ENCODE measurements around the gene CCDC187. TPM values are rescaled to one million over a fixed set of nuclear protein-coding genes. Genes with fewer than 3 reads are reported as not detected.
A peak's percentile ranks its signal among the peaks of the same experiment; 100 is the strongest.

CCDC187 gene
- total and polyA plus RNA-seq, 2 of the 8 experiments (the other 6 are each of a cell fraction or from before 2014, with no cell fraction given) = 0.02 TPM; not detected in 1

- no peak overlapping the region for H4K91ac ChIP-seq (replicated peaks; ENCODE audit: insufficient read length, low read length)
- WGBS, 2 experiments (ENCODE audit: extremely low coverage in 1 of 2, insufficient coverage in 1 of 2, insufficient read length in 1 of 2, insufficient replicate concordance in 2 of 2, low coverage in 1 of 2, low lambda C conversion rate in 2 of 2, missing lambda C conversion rate in 1 of 2) = 57% methylated on average over 13 of the region's 13 CpGs; no CpG with 5 or more reads in 1 of the 2 experiments
- TF ChIP-seq SUZ12 (IDR thresholded peaks at IDR 0.05; ENCODE audit: low read length) (peak; percentile 74; the same call in 1 of the 2 replicates), FOSL1 (IDR thresholded peaks at IDR 0.05; ENCODE audit: insufficient read depth, low read depth, low read length) (no peak), TAF7 (optimal IDR thresholded peaks at IDR 0.05; ENCODE audit: borderline replicate concordance, low read depth, low read length) (no peak), YY1 (IDR thresholded peaks at IDR 0.05; ENCODE audit: low read depth, low read length) (no peak), SAP30 (IDR thresholded peaks at IDR 0.05; ENCODE audit: insufficient read depth, insufficient replicate concordance, low read length) (no peak), GABPA (IDR thresholded peaks at IDR 0.05; ENCODE audit: borderline replicate concordance, insufficient read depth, low read length) (no peak), GTF2F1 (IDR thresholded peaks at IDR 0.05; ENCODE audit: borderline replicate concordance, low read depth, low read length) (no peak), RXRA (IDR thresholded peaks at IDR 0.05; ENCODE audit: insufficient read depth, low read depth, low read length) (no peak), JUN (IDR thresholded peaks at IDR 0.05; ENCODE audit: low read depth, low read length) (no peak), ASH2L (IDR thresholded peaks at IDR 0.05; ENCODE audit: low read length) (no peak), POLR2A (IDR thresholded peaks at IDR 0.05; ENCODE audit: control extremely low read depth in 1 of 2, low read depth in 2 of 2, low read length in 2 of 2) (no peak), EZH2 (IDR thresholded peaks at IDR 0.05; ENCODE audit: low read depth, low read length, severe bottlenecking) (peak; percentile 60), NRF1 (IDR thresholded peaks at IDR 0.05; ENCODE audit: low read depth, low read length) (no peak)
- H3K4me3 ChIP-seq (ENCODE audit: extremely low read depth in 1 of 4, insufficient read depth in 2 of 4, low read depth in 3 of 4, low read length in 4 of 4) = no peak overlapping the region
- no peak overlapping the region for H3K4ac ChIP-seq (replicated peaks; ENCODE audit: insufficient read length, low read depth, low read length)
- H3K23ac ChIP-seq (ENCODE audit: insufficient read length) = no peak overlapping the region
- H3K79me1 ChIP-seq (ENCODE audit: low read depth, low read length) = 0 out of 2 replicates have a peak, but pooled peaks cover 4% of the 10 kb centered on the region
- no peak overlapping the region for H3K4me2 ChIP-seq (ENCODE audit: insufficient read depth in 1 of 2, low read depth in 2 of 2, low read length in 2 of 2)
- ChIA-PET POLR2A (ENCODE audit: partially characterized antibody) (interaction anchor here (0.9 to 1.4 kb wide), 3 partner anchors 12 to 16 kb away, joined by 3 to 4 read pairs (median 4); no protein-coding TSS in a partner anchor), CTCF (ENCODE audit: partially characterized antibody) (interaction anchor here (0.7 to 4.3 kb wide), 4 partner anchors 10 to 31 kb away, joined by 3 to 18 read pairs (median 4); no protein-coding TSS in a partner anchor)
- H2BK20ac ChIP-seq (ENCODE audit: low read length) = no peak overlapping the region
- H2AFZ ChIP-seq (ENCODE audit: low read length) = no peak overlapping the region
- H3K14ac ChIP-seq (ENCODE audit: insufficient read length) = no peak overlapping the region
- H2BK12ac ChIP-seq (ENCODE audit: low read depth, low read length) = no peak overlapping the region
- H3K27me3 ChIP-seq (replicated peaks in 1 of 4; ENCODE audit: control insufficient read depth in 3 of 4, extremely low read depth in 1 of 4, insufficient read depth in 3 of 4, low read length in 3 of 4) = peaks cover 86 to 99% (median 97%) of the 10 kb centered on the region in 4 experiments
- peaks cover 0 to 17% (median 0%) of the 10 kb centered on the region in 4 experiments; a peak in 1 of 8 replicates for H3K36me3 ChIP-seq (ENCODE audit: control insufficient read depth in 2 of 4, insufficient read depth in 4 of 4, low read length in 3 of 4)
- H4K5ac ChIP-seq (ENCODE audit: insufficient read length, low read depth, low read length) = no peak overlapping the region
- H2BK5ac ChIP-seq (ENCODE audit: low read depth, low read length) = no peak overlapping the region
- FAIRE-seq (no peak), DNase-seq (ENCODE audit: low read depth in 1 of 2, low spot score in 2 of 2) (no peak)
- H3K18ac ChIP-seq (ENCODE audit: extremely low read depth, low read length) = no peak overlapping the region
- H3K27ac ChIP-seq (ENCODE audit: low read depth, low read length) = no peak overlapping the region
- peaks cover 12% of the 10 kb centered on the region; the same call in 1 of the 2 replicates for H3K23me2 ChIP-seq (ENCODE audit: low read depth, low read length)
- no peak overlapping the region for H3K9ac ChIP-seq (replicated peaks in 1 of 4; ENCODE audit: extremely low read depth in 1 of 4, low read depth in 3 of 4, low read length in 3 of 4)
- H4K20me1 ChIP-seq (replicated peaks in 1 of 2; ENCODE audit: control insufficient read depth in 1 of 2, insufficient read depth in 2 of 2, low read length in 2 of 2) = peaks cover 27 to 45% of the 10 kb centered on the region in 2 experiments
- H3K56ac ChIP-seq (replicated peaks; ENCODE audit: insufficient read length, low read depth, low read length) = no peak overlapping the region
- H3K4me1 ChIP-seq (replicated peaks in 1 of 4; ENCODE audit: control insufficient read depth in 3 of 4, insufficient read depth in 4 of 4, low read length in 3 of 4) = peaks cover 7 to 31% (median 22%) of the 10 kb centered on the region in 4 experiments
- no peak overlapping the region for H2AK5ac ChIP-seq (ENCODE audit: low read depth, low read length)
- H2BK15ac ChIP-seq (ENCODE audit: low read length) = no peak overlapping the region
- no peaks in the 10 kb centered on the region; a peak in 1 of 4 replicates for H3K9me3 ChIP-seq (ENCODE audit: insufficient read depth in 2 of 2, low read depth in 1 of 2, low read length in 1 of 2)
- H3K79me2 ChIP-seq (ENCODE audit: control insufficient read depth in 1 of 2, insufficient read depth in 2 of 2, low read length in 2 of 2) = no peaks in the 10 kb centered on the region
- H2BK120ac ChIP-seq (replicated peaks; ENCODE audit: low read depth, low read length) = no peak overlapping the region
- no peak overlapping the region for H4K8ac ChIP-seq (ENCODE audit: extremely low read depth, insufficient read depth, low read length)
These were observed 102.7 kb downstream of the CCDC187 start for GRCh38 chr9:136201174-136201573.
